ENCODE results near the gene CCM2.

DNA sequence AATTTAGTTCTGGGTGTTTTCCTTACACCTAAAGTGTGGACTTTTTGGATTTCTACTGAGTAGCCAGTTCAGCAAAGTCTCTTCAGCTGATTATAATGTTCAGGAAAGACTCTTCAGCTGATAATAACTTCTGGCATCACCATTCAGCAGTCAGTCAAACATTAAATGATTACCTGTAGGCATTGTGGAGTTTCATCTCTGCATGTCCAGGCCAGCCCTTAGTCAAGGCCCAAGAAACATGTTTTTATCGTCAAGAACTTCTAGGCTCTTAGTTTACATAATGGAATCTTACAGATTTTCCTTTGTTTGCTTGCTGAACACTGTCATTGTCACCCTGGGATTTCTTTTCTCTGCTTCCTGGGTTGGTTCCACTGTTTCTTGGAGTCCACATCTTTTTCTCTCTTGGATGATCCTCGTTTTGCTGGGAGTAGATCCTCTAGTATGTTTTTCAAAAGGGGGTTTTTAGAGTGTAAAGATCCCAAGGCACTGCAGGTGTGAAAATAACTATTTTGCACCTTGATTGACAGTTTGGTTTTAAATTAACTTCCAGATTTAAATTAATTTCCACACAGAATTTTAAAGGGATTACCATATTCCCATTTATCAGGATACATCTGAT, 24.2 kb downstream of the CCM2 start:
- TF ChIP-seq CTCF (IDR thresholded peaks at IDR 0.05): no peak
- TF ChIP-seq POLR2A (IDR thresholded peaks at IDR 0.05): no peak
